AG04449 (cell line): Measurements from ENCODE around the gene JDP2.

Experiments used
- CTCF ChIA-PET: fragments of 350-600 bp; formaldehyde crosslinking; extraction: SDS; loops from one replicate; lab custom pipeline; 2021; ENCODE audit warnings: antibody characterized with exemption; lab: Yijun Ruan, JAX
- POLR2A ChIA-PET: fragments of 400-600, 350-600 bp; formaldehyde crosslinking; extraction: SDS; loops from one replicate; lab custom pipeline; 2020; ENCODE audit warnings: antibody characterized with exemption, inconsistent platforms; lab: Yijun Ruan, JAX
- DNase-seq: peaks from one replicate; pipeline ENCODE4 v3.0.0-alpha.2; 2010; ENCODE audit warnings: low read depth, low spot score
- H3K4me3 ChIP-seq: 2 replicates; pipeline ENCODE4 v1.5.1; 2011; ENCODE audit warnings: low read depth, mild to moderate bottlenecking, control low read depth, low read length
- TF ChIP-seq, protein P1 (sequence below): IDR thresholded peaks from one replicate; pipeline ENCODE4 v1.5.1; 2011; ENCODE audit warnings: mild to moderate bottlenecking, moderate library complexity, low read length, control low read depth, inconsistent platforms; ENCODE audit not compliant: insufficient read depth; ENCODE audit errors: missing control alignments

Gene JDP2

GRCh38 chr14:75510547-75510946, 82.7 kb downstream of the JDP2 start:
- H3K4me3 ChIP-seq: no peak overlapping the region
- no peak for DNase-seq
- ChIA-PET CTCF (no interaction called here), POLR2A (no interaction called here)
- TF ChIP-seq, protein P1, sequence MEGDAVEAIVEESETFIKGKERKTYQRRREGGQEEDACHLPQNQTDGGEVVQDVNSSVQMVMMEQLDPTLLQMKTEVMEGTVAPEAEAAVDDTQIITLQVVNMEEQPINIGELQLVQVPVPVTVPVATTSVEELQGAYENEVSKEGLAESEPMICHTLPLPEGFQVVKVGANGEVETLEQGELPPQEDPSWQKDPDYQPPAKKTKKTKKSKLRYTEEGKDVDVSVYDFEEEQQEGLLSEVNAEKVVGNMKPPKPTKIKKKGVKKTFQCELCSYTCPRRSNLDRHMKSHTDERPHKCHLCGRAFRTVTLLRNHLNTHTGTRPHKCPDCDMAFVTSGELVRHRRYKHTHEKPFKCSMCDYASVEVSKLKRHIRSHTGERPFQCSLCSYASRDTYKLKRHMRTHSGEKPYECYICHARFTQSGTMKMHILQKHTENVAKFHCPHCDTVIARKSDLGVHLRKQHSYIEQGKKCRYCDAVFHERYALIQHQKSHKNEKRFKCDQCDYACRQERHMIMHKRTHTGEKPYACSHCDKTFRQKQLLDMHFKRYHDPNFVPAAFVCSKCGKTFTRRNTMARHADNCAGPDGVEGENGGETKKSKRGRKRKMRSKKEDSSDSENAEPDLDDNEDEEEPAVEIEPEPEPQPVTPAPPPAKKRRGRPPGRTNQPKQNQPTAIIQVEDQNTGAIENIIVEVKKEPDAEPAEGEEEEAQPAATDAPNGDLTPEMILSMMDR: no peak

GRCh38 chr14:75511201-75511600, 83.4 kb downstream of the JDP2 start:
- H3K4me3 ChIP-seq: no peak overlapping the region
- CTCF ChIA-PET: no interaction called here
- TF ChIP-seq, protein P1: no peak
- DNase-seq: no peak
- POLR2A ChIA-PET: no interaction called here

GRCh38 chr14:75513911-75514672, 86.3 kb downstream of the JDP2 start:
- H3K4me3 ChIP-seq: no peak overlapping the region
- TF ChIP-seq, protein P1: no peak
- ChIA-PET POLR2A (no interaction called here), CTCF (interaction anchor here (0.8 to 1.7 kb wide), 4 partner anchors 12 to 140 kb away, joined by 3 to 5 read pairs (median 3); no protein-coding TSS in a partner anchor)
- DNase-seq: no peak

- DNase-seq: no peak
- TF ChIP-seq, protein P1: no peak
- ChIA-PET POLR2A (no interaction called here), CTCF (interaction anchor here (1.1 to 1.7 kb wide), 4 partner anchors 14 to 139 kb away, joined by 3 to 5 read pairs (median 3); no protein-coding TSS in a partner anchor)
- H3K4me3 ChIP-seq: peak overlapping the region; percentile 24; the same call in 1 of the 2 replicates
These were observed 87.1 kb downstream of the JDP2 start for GRCh38 chr14:75514673-75515628.

DNA sequence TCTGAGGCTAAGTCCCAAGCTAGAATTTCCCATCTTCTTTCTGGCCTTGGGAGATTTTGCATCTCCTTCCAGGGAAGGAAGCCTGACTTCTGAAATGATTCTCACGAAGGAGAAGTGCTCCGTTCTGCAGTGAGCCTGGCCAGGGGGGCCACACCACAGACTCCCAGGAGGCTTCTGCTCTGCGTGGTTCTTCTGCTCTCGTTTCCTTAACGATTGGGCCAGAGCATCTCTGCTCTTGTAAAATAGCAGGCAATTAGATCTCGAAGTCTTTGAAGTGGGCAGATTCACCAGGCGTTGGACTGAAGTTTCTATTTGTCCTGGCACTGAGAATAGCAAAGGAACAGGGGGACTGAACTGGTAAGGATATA, 87.8 kb downstream of the JDP2 start:
- CTCF ChIA-PET: interaction anchor here (1.2 to 1.6 kb wide), 2 partner anchors 15 to 76 kb away, joined by 3 read pairs; no protein-coding TSS in a partner anchor
- TF ChIP-seq, protein P1: no peak
- POLR2A ChIA-PET: no interaction called here
- no peak overlapping the region for H3K4me3 ChIP-seq
- DNase-seq: no peak
